Measurements from ENCODE around the gene ZSCAN10. TPM values are rescaled to one million over a fixed set of nuclear protein-coding genes. Genes with fewer than 3 reads are reported as not detected.
"Not testable (repeated sequence)": the region's sequence is repeated elsewhere in the genome, so short reads cannot be mapped to it uniquely, and the experiment has no call there.

ZSCAN10 gene
- total and polyA plus RNA-seq, 4 donors, result not detected

DNA sequence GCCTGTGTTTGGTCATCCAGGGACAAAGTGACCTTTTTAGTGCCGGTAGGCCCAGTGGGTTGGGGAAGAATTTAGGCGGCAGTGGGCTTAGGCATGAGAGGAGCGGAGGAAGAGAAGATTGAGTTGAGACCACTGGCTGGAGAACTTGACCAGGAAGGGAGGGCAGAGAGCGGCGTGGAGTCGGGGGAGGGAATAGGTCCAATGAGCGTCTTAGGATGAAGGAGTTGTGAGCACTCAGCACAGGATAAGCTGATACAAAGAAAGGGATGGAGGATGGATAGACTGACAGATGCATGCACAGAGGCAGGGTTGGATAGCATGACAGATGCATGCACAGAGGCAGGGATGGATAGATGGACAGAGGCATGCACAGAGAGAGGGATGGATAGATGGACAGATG, 25.6 kb downstream of the ZSCAN10 start:
- 79 to 84% methylated on average over 7 of the region's 7 CpGs for WGBS, 2 donors
- DNase-seq, result no peak
- Histone ChIP-seq H3K9me3 (ENCODE audit: control insufficient read depth, low read length) (no peaks in the 10 kb centered on the region), H3K27ac (ENCODE audit: low read depth in 1 of 2, low read length in 2 of 2) (no peak overlapping the region), H3K4me3 (ENCODE audit: low read length in 2 of 2) (no peak overlapping the region), H3K4me1 (ENCODE audit: control insufficient read depth in 1 of 2, insufficient read depth in 2 of 2, low read length in 2 of 2) (no peaks in the 10 kb centered on the region), H3K27me3 (ENCODE audit: control insufficient read depth in 1 of 2, insufficient read depth in 2 of 2, low read length in 1 of 2) (no peaks in the 10 kb centered on the region), H3K36me3 (ENCODE audit: control insufficient read depth in 1 of 2, insufficient read depth in 2 of 2, low read length in 1 of 2) (no peaks in the 10 kb centered on the region)
- no peak for ATAC-seq (ENCODE audit: low FRiP score)
- intact Hi-C loops (cut with DNase I), result no loop called here

DNA sequence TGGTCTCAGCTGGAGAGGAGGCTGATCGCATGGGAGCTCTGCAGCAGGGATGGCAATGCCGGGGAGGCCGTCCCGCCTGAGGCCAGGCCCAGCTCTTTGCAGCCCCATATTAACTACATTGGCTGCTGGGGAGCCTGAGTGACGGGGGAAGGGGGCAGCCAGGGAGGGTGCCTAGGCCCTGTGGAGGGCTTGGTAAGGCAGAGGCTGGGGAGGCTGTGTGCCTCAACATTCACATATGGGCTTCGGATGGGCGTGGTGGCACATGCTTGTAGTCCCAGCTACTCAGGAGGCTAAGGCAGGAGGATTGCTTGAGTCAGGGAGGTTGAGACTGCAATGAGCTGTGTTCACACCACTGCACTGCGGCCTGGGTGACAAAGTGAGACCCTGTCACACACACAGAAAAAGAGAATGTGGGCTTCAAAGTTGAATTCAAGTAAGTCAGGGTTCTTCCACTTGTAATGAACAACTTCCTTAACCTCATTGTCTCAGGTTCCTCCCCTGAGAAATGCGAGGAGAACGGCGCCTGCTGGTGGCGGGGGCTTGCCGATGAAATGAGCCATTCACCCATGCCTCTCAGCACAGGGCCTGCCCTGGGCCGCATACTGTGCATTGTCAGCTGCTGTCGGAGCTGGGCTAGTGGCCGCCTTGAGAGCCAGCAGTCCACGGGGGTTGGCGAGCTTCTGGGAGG, 26.4 kb downstream of the ZSCAN10 start:
- H3K4me1 ChIP-seq (ENCODE audit: control insufficient read depth in 1 of 2, insufficient read depth in 2 of 2, low read length in 2 of 2); H3K9me3 ChIP-seq (ENCODE audit: control insufficient read depth, low read length); DNase-seq; H3K27ac ChIP-seq (ENCODE audit: low read depth in 1 of 2, low read length in 2 of 2); H3K36me3 ChIP-seq (ENCODE audit: control insufficient read depth in 1 of 2, insufficient read depth in 2 of 2, low read length in 1 of 2); intact Hi-C loops (cut with DNase I); ATAC-seq (ENCODE audit: low FRiP score); H3K27me3 ChIP-seq (ENCODE audit: control insufficient read depth in 1 of 2, insufficient read depth in 2 of 2, low read length in 1 of 2); H3K4me3 ChIP-seq (ENCODE audit: low read length in 2 of 2): not testable (repeated sequence)
- WGBS, 2 donors, result 60 to 63% methylated on average over 5 to 16 of the region's 18 CpGs

DNA sequence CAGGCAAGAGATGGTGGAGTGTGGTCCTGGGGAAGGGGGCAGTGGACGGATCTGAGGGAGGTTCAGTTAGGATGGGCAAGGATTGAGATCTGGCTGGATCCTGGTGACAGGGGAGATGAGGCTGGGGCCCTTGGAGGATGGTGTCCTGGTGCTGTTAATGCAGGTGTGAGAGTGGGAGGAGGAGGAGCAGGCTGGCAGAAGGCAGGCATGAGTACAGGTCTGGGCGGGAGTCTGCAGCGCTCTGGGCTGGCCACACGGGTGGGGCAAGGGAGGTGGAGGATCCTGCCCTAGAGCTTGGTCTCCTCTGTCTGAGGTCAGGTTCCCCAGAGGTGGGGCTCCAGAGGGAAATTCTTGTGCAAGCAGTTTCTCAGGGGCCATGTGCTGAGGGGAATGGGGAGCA, 26.9 kb downstream of the ZSCAN10 start:
- H3K27me3 ChIP-seq (ENCODE audit: control insufficient read depth in 1 of 2, insufficient read depth in 2 of 2, low read length in 1 of 2); H3K4me1 ChIP-seq (ENCODE audit: control insufficient read depth in 1 of 2, insufficient read depth in 2 of 2, low read length in 2 of 2); H3K36me3 ChIP-seq (ENCODE audit: control insufficient read depth in 1 of 2, insufficient read depth in 2 of 2, low read length in 1 of 2); DNase-seq; H3K9me3 ChIP-seq (ENCODE audit: control insufficient read depth, low read length); ATAC-seq (ENCODE audit: low FRiP score); intact Hi-C loops (cut with DNase I); H3K4me3 ChIP-seq (ENCODE audit: low read length in 2 of 2); H3K27ac ChIP-seq (ENCODE audit: low read depth in 1 of 2, low read length in 2 of 2): not testable (repeated sequence)
- WGBS, 2 donors, result 66 to 71% methylated on average over 3 of the region's 4 CpGs

DNA sequence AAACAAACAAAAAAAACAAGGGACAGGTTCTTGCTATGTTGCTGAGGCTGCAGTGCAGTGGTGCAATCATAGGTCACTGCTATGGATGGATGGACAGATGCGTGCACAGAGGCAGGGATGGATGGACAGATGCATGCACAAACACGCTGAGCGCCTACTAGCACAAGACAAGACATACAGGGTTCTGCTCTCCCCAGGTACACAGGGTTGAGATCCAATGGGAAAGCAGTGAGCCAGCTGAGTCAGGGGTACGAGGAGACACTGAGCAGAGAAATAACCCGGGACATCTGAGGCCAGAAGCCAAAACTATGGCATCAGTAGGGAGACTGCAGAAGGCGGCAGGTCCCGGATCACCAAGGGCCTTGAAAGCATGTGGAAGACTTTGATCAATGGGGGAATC, 27.4 kb downstream of the ZSCAN10 start:
- Histone ChIP-seq H3K4me1 (ENCODE audit: control insufficient read depth in 1 of 2, insufficient read depth in 2 of 2, low read length in 2 of 2) (no peaks in the 10 kb centered on the region), H3K4me3 (ENCODE audit: low read length in 2 of 2) (no peak overlapping the region), H3K27ac (ENCODE audit: low read depth in 1 of 2, low read length in 2 of 2) (no peak overlapping the region), H3K9me3 (ENCODE audit: control insufficient read depth, low read length) (no peaks in the 10 kb centered on the region), H3K36me3 (ENCODE audit: control insufficient read depth in 1 of 2, insufficient read depth in 2 of 2, low read length in 1 of 2) (no peaks in the 10 kb centered on the region), H3K27me3 (ENCODE audit: control insufficient read depth in 1 of 2, insufficient read depth in 2 of 2, low read length in 1 of 2) (no peaks in the 10 kb centered on the region)
- 81 to 84% methylated on average over 7 of the region's 7 CpGs for WGBS, 2 donors
- intact Hi-C loops (cut with DNase I), result no loop called here
- DNase-seq, result no peak
- no peak for ATAC-seq (ENCODE audit: low FRiP score)

DNA sequence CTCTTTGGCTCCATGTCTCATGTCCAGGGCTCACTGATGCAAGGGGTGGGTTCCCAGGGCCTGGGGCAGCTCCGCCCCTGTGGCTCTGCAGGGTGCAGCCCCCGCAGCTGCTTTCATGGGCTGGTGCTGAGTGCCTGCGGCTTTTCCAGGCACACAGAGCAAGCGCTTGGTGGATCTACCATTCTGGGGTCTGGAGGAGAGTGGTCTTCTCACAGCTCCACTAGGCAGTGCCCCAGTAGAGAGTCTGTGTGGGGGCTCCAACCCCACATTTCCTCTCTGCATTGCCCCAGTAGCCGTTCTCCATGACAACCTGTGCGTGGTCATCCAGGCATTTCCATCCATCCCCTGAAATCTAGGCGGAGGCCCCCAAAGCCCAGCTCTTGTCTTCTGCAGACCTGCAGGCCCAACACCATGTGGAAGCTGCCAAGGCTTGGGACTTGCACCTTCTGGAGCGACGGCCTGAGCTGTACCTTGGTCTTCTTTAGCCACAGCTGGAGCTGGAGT, 28.4 kb downstream of the ZSCAN10 start:
- no peak overlapping the region for H3K4me3 ChIP-seq (ENCODE audit: low read length in 2 of 2)
- WGBS, 2 donors, result 85 to 88% methylated on average over 9 of the region's 9 CpGs
- no peak for ATAC-seq (ENCODE audit: low FRiP score)

DNA sequence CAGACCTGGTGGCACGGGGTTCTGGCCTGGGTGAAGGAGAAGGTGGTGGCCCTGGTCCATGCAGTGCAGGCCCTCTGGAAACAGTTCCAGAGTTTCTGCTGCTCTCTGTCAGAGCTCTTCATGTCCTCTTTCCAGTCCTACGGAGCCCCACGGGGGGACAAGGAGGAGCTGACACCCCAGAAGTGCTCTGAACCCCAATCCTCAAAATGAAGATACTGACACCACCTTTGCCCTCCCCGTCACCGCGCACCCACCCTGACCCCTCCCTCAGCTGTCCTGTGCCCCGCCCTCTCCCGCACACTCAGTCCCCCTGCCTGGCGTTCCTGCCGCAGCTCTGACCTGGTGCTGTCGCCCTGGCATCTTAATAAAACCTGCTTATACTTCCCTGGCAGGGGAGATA, 29.9 kb downstream of the ZSCAN10 start:
- H3K27ac ChIP-seq (ENCODE audit: low read depth in 1 of 2, low read length in 2 of 2); H3K9me3 ChIP-seq (ENCODE audit: control insufficient read depth, low read length); H3K4me3 ChIP-seq (ENCODE audit: low read length in 2 of 2); ATAC-seq (ENCODE audit: low FRiP score); H3K36me3 ChIP-seq (ENCODE audit: control insufficient read depth in 1 of 2, insufficient read depth in 2 of 2, low read length in 1 of 2); H3K27me3 ChIP-seq (ENCODE audit: control insufficient read depth in 1 of 2, insufficient read depth in 2 of 2, low read length in 1 of 2); intact Hi-C loops (cut with DNase I); DNase-seq; H3K4me1 ChIP-seq (ENCODE audit: control insufficient read depth in 1 of 2, insufficient read depth in 2 of 2, low read length in 2 of 2): not testable (repeated sequence)
- 84 to 88% methylated on average over 10 of the region's 11 CpGs for WGBS, 2 donors

More for the DNA sequence above, 28.4 kb downstream of the ZSCAN10 start:
- Histone ChIP-seq H3K36me3 (ENCODE audit: control insufficient read depth in 1 of 2, insufficient read depth in 2 of 2, low read length in 1 of 2) (no peaks in the 10 kb centered on the region), H3K4me1 (ENCODE audit: control insufficient read depth in 1 of 2, insufficient read depth in 2 of 2, low read length in 2 of 2) (no peaks in the 10 kb centered on the region), H3K27me3 (ENCODE audit: control insufficient read depth in 1 of 2, insufficient read depth in 2 of 2, low read length in 1 of 2) (no peaks in the 10 kb centered on the region), H3K9me3 (ENCODE audit: control insufficient read depth, low read length) (no peaks in the 10 kb centered on the region), H3K27ac (ENCODE audit: low read depth in 1 of 2, low read length in 2 of 2) (no peak overlapping the region)
- DNase-seq, result no peak
- intact Hi-C loops (cut with DNase I), result no loop called here

DNA sequence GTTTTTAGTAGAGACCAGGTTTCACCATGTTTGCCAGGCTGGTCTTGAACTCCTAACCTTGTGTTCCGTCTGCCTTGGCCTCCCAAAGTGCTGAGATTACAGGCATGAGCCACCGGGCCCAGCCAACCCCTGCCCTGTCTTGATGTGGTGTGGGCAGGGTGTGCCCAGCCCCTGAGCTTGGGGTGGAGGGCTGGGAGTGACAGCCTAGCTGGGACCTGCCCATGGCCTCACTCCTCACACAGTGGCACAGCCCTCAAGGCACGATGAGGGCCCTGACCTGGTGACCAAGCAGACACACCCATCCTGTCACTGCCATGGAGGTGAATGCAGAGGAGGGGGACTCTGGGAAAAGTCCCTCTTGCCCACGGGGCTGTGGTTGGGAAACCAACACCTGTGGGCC, 30.6 kb downstream of the ZSCAN10 start:
- Histone ChIP-seq H3K9me3 (ENCODE audit: control insufficient read depth, low read length) (no peaks in the 10 kb centered on the region), H3K27ac (ENCODE audit: low read depth in 1 of 2, low read length in 2 of 2) (no peak overlapping the region), H3K27me3 (ENCODE audit: control insufficient read depth in 1 of 2, insufficient read depth in 2 of 2, low read length in 1 of 2) (no peaks in the 10 kb centered on the region), H3K4me3 (ENCODE audit: low read length in 2 of 2) (no peak overlapping the region), H3K4me1 (ENCODE audit: control insufficient read depth in 1 of 2, insufficient read depth in 2 of 2, low read length in 2 of 2) (no peaks in the 10 kb centered on the region), H3K36me3 (ENCODE audit: control insufficient read depth in 1 of 2, insufficient read depth in 2 of 2, low read length in 1 of 2) (no peaks in the 10 kb centered on the region)
- intact Hi-C loops (cut with DNase I), result no loop called here
- DNase-seq (peak in 1 of 2 donors; percentile 32), ATAC-seq (ENCODE audit: low FRiP score) (no peak)
- WGBS, 2 donors, result 74 to 78% methylated on average over 4 of the region's 4 CpGs

DNA sequence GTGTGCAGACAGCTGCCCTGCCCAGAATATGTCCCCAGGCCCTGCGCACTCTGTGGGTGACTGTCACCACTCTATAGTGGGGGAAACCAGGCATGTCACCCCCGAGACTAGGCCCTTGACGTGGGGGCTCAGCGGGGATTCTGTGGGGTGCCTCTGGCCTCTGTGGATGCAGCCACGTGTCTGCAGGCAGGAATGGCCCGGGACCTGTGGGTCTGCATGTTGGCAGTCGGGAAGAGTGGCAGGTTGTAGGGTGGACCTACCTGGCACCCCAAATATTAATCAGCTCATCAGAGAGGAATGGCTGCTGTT, 32.7 kb downstream of the ZSCAN10 start:
- Histone ChIP-seq H3K27me3 (ENCODE audit: control insufficient read depth in 1 of 2, insufficient read depth in 2 of 2, low read length in 1 of 2) (no peaks in the 10 kb centered on the region), H3K27ac (ENCODE audit: low read depth in 1 of 2, low read length in 2 of 2) (no peak overlapping the region), H3K36me3 (ENCODE audit: control insufficient read depth in 1 of 2, insufficient read depth in 2 of 2, low read length in 1 of 2) (no peaks in the 10 kb centered on the region), H3K4me1 (ENCODE audit: control insufficient read depth in 1 of 2, insufficient read depth in 2 of 2, low read length in 2 of 2) (no peaks in the 10 kb centered on the region), H3K9me3 (ENCODE audit: control insufficient read depth, low read length) (no peaks in the 10 kb centered on the region), H3K4me3 (ENCODE audit: low read length in 2 of 2) (no peak overlapping the region)
- WGBS, 2 donors, result 92 to 95% methylated on average over 7 of the region's 7 CpGs
- ATAC-seq (ENCODE audit: low FRiP score) (no peak), DNase-seq (no peak)
- intact Hi-C loops (cut with DNase I), result no loop called here

DNA sequence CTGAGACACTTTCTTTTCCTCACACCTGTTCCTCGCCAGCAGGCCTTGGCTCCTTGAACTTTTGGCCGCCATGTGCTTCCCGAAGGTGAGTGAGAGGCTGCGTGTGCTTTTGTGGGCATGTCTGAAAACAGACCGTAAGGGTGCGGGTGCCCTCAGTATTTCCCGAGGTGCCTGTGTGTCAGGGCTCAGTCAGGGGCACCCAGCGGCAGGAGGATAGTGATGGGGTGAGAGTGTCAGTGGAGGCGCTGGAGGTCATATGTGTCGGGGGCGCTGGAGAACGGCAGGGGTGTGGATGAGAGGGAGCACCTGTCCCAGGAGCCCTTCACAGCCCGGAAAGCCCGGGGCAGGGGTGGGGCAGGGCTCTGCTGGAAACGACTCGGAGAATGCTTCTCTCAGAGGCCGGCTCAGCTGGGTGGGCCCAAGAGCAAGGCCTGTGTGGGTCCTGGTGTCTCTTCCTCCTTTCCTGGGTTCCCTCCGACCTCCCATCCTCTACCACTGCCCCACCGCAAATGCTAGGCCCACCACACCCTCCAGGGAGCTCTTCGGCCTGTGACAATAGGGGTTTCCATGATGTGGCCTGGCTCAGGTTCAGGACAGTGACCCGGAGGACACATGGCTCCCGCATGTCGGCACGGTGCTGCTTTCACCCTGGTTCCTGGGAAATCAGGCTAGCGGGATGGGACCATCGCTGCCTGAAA, 33.2 kb downstream of the ZSCAN10 start:
- H3K4me1 ChIP-seq (ENCODE audit: control insufficient read depth in 1 of 2, insufficient read depth in 2 of 2, low read length in 2 of 2), result no peaks in the 10 kb centered on the region
- no peak for DNase-seq
- no peaks in the 10 kb centered on the region for H3K27me3 ChIP-seq (ENCODE audit: control insufficient read depth in 1 of 2, insufficient read depth in 2 of 2, low read length in 1 of 2)
- no peaks in the 10 kb centered on the region for H3K36me3 ChIP-seq (ENCODE audit: control insufficient read depth in 1 of 2, insufficient read depth in 2 of 2, low read length in 1 of 2)
- ATAC-seq (ENCODE audit: low FRiP score), result no peak
- no peak overlapping the region for H3K27ac ChIP-seq (ENCODE audit: low read depth in 1 of 2, low read length in 2 of 2)
- intact Hi-C loops (cut with DNase I), result loop anchor here in 1 of 2 donors (2.0 kb wide), 1 partner anchor 47 kb away; the partner anchor contains the start of gene ZNF205
- H3K4me3 ChIP-seq (ENCODE audit: low read length in 2 of 2), result no peak overlapping the region
- 86 to 88% methylated on average over 25 to 26 of the region's 26 CpGs for WGBS, 2 donors
- no peaks in the 10 kb centered on the region for H3K9me3 ChIP-seq (ENCODE audit: control insufficient read depth, low read length)

Data from aorta (tissue), 5 donors.